CD14-positive monocyte (primary cell): Measurements from ENCODE around the gene LRP1-AS. TPM values are rescaled to one million over a fixed set of nuclear protein-coding genes. Genes with fewer than 3 reads are reported as not detected.

Experiments used
- DNase-seq, 3 donors: peaks; one replicate each; pipeline ENCODE4 v3.0.0-alpha.2; 2011 to 2022
- H2AFZ ChIP-seq: 2 replicates; pipeline ENCODE4 v1.6.0; 2012; ENCODE audit warnings: mild to moderate bottlenecking, low read depth, low read length, inconsistent platforms; ENCODE audit not compliant: insufficient read depth, poor library complexity, severe bottlenecking
- H3K27ac ChIP-seq, 2 donors: 1 replicate in 1 of 2; 2 replicates in 1 of 2; pipeline ENCODE4 v1.5.1; 2012 to 2013; ENCODE audit warnings: low read length in 2 of 2, control low read depth in 1 of 2, inconsistent platforms in 1 of 2, low read depth in 1 of 2, mild to moderate bottlenecking in 1 of 2
- H3K27me3 ChIP-seq, 2 donors: one replicate each; pipeline versions ENCODE4 v1.6.0 to v1.6.1; 2011 to 2013; ENCODE audit warnings: low read length in 2 of 2; ENCODE audit not compliant: control insufficient read depth in 2 of 2, insufficient read depth in 2 of 2
- H3K36me3 ChIP-seq, 2 donors: replicated peaks in 1 of 2; 1 replicate in 1 of 2; 2 replicates in 1 of 2; pipeline versions ENCODE4 v1.5.1 to v1.6.1; 2012 to 2013; ENCODE audit warnings: low read length in 2 of 2, control low read depth in 1 of 2, inconsistent platforms in 1 of 2, mild to moderate bottlenecking in 1 of 2; ENCODE audit not compliant: insufficient read depth in 2 of 2, control insufficient read depth in 1 of 2
- H3K4me1 ChIP-seq, 2 donors: 1 replicate in 1 of 2; 2 replicates in 1 of 2; pipeline versions ENCODE4 v1.5.1 to v1.6.1; 2012 to 2013; ENCODE audit warnings: low read length in 2 of 2, control low read depth in 1 of 2, inconsistent platforms in 1 of 2, mild to moderate bottlenecking in 1 of 2, moderate library complexity in 1 of 2; ENCODE audit not compliant: insufficient read depth in 2 of 2, control insufficient read depth in 1 of 2
- H3K4me2 ChIP-seq: replicated peaks from 2 replicates; pipeline ENCODE3; 2012; ENCODE audit warnings: low read length, moderate library complexity, mild to moderate bottlenecking; ENCODE audit not compliant: poor library complexity, severe bottlenecking; ENCODE audit errors: extremely low read depth
- H3K4me3 ChIP-seq, 3 experiments: fragments of 200-600 bp in 1 of 3; sonication (generic) in 1 of 3; replicated peaks in 1 of 3; 1 replicate in 2 of 3; 2 replicates in 1 of 3; pipeline ENCODE4 v1.5.1; 2011 to 2013; ENCODE audit warnings: low read length in 3 of 3, mild to moderate bottlenecking in 3 of 3, control low read depth in 2 of 3, low read depth in 2 of 3, inconsistent platforms in 1 of 3, moderate library complexity in 1 of 3
- H3K79me2 ChIP-seq: 2 replicates; pipeline ENCODE4 v1.6.0; 2012; ENCODE audit warnings: mild to moderate bottlenecking, control low read depth, inconsistent platforms, low read length, moderate library complexity; ENCODE audit not compliant: insufficient read depth
- H3K9ac ChIP-seq: 2 replicates; pipeline ENCODE4 v1.6.0; 2017; ENCODE audit warnings: low read length, mild to moderate bottlenecking; ENCODE audit not compliant: insufficient read depth, poor library complexity, severe bottlenecking
- H3K9me3 ChIP-seq, 2 donors: replicated peaks in 1 of 2; 1 replicate in 1 of 2; 2 replicates in 1 of 2; pipeline versions ENCODE4 v1.5.1 to v1.6.1; 2012 to 2013; ENCODE audit warnings: low read length in 2 of 2, control low read depth in 1 of 2; ENCODE audit not compliant: control insufficient read depth in 1 of 2, insufficient read depth in 1 of 2
- H4K20me1 ChIP-seq: 2 replicates; pipeline ENCODE4 v1.6.0; 2012; ENCODE audit warnings: mild to moderate bottlenecking, low read length, control low read depth, moderate library complexity; ENCODE audit not compliant: insufficient read depth
- H3K27ac Mint-ChIP-seq, 7 donors: one replicate each; pipeline ENCODE4 v1.8.0; 2020; ENCODE audit warnings: mild to moderate bottlenecking in 7 of 7, mixed read lengths in 7 of 7, moderate library complexity in 6 of 7, inconsistent platforms in 2 of 7
- H3K27me3 Mint-ChIP-seq, 3 donors: one replicate each; pipeline ENCODE4 v1.8.0; 2021 to 2022; ENCODE audit warnings: low read depth in 3 of 3, mild to moderate bottlenecking in 3 of 3, mixed read lengths in 3 of 3, moderate library complexity in 3 of 3, inconsistent platforms in 1 of 3
- H3K36me3 Mint-ChIP-seq, 2 donors: one replicate each; pipeline ENCODE4 v1.8.0; 2020; ENCODE audit warnings: mixed read lengths in 2 of 2, inconsistent platforms in 1 of 2, mild to moderate bottlenecking in 1 of 2
- H3K4me1 Mint-ChIP-seq: one replicate; pipeline ENCODE4 v1.8.0; 2020; ENCODE audit warnings: mild to moderate bottlenecking, mixed read lengths
- H3K4me3 Mint-ChIP-seq, 2 donors: one replicate each; pipeline ENCODE4 v1.8.0; 2020; ENCODE audit warnings: mild to moderate bottlenecking in 2 of 2, mixed read lengths in 2 of 2, moderate library complexity in 1 of 2
- H3K9me3 Mint-ChIP-seq, 7 donors: one replicate each; pipeline ENCODE4 v1.8.0; 2020 to 2022; ENCODE audit warnings: mixed read lengths in 7 of 7, mild to moderate bottlenecking in 6 of 7, moderate library complexity in 6 of 7, inconsistent platforms in 2 of 7
- CTCF ChIP-seq: fragments of 200-600 bp; IDR thresholded peaks from one replicate; pipeline ENCODE4 v1.8.0; 2022; ENCODE audit warnings: antibody characterized with exemption, mild to moderate bottlenecking
- WGBS: methylation state at CpG from one replicate; pipeline ENCODE4 v1.1.5; 2013; ENCODE audit warnings: missing lambda C conversion rate; ENCODE audit not compliant: insufficient coverage; 5-methylcytosine and 5-hydroxymethylcytosine counted together
- intact Hi-C, 2 donors: fragments of 100-400 bp; cut with micrococcal nuclease; formaldehyde crosslinking; loops; one replicate each; pipeline versions ENCODE4 v1.15.0 to v1.15.1; 2023
- polyA plus RNA-seq, 3 donors: library from polyadenylated mRNA; depleted of rRNA in 1 of 3; unstranded in 2 of 3; stranded (reverse) in 1 of 3; fragments of 300-500 nt in 2 of 3; fragments of >200 nt in 1 of 3; fragmentation: Illumina TruSeq in 2 of 3; gene quantifications; 1 replicate in 2 of 3; 2 replicates in 1 of 3; pipeline ENCODE4 v1.2.3, GENCODE V29; 2012 to 2021

The LRP1-AS gene
- polyA plus RNA-seq, 3 donors = 0.35 to 1.5 TPM; not detected in 1

GRCh38 chr12:57179331-57180086, 32.1 kb upstream of the LRP1-AS start:
- Histone ChIP-seq H3K27me3 (no peaks in the 10 kb centered on the region), H3K4me1 (no peaks in the 10 kb centered on the region), H4K20me1 (peaks cover 100% of the 10 kb centered on the region), H2AFZ (no peak overlapping the region), H3K4me2 (no peak overlapping the region), H3K4me3 (no peak overlapping the region), H3K9me3 (no peaks in the 10 kb centered on the region), H3K36me3 (peaks cover 90 to 100% of the 10 kb centered on the region in 2 donors), H3K79me2 (no peaks in the 10 kb centered on the region), H3K27ac (no peak overlapping the region), H3K9ac (no peak overlapping the region)
- DNase-seq = no peak
- 96% methylated on average over 24 of the region's 27 CpGs for WGBS
- Mint-ChIP-seq H3K36me3 (peaks cover 94 to 100% of the 10 kb centered on the region in 2 donors), H3K4me3 (no peak overlapping the region), H3K4me1 (peaks cover 5% of the 10 kb centered on the region), H3K27ac (peak overlapping the region in 1 of 7 donors; percentile 9), H3K9me3 (no peaks in the 10 kb centered on the region), H3K27me3 (peaks cover 3 to 6% (median 3%) of the 10 kb centered on the region in 3 donors)
- no peak for TF ChIP-seq CTCF
- intact Hi-C loops = loop anchor here in 1 of 2 donors (5.0 kb wide), 1 partner anchor 112 kb away; no protein-coding TSS in a partner anchor

- no peak for TF ChIP-seq CTCF
- H2AFZ ChIP-seq = no peak overlapping the region
- H3K4me1 Mint-ChIP-seq = peaks cover 5% of the 10 kb centered on the region
- H3K27me3 Mint-ChIP-seq = peaks cover 4 to 5% (median 4%) of the 10 kb centered on the region in 3 donors
- H3K4me3 ChIP-seq = no peak overlapping the region
- no peaks in the 10 kb centered on the region for H3K79me2 ChIP-seq
- no peaks in the 10 kb centered on the region for H3K9me3 ChIP-seq
- peaks cover 100% of the 10 kb centered on the region for H4K20me1 ChIP-seq
- H3K27me3 ChIP-seq = no peaks in the 10 kb centered on the region
- H3K27ac ChIP-seq = no peak overlapping the region
- no peak for DNase-seq
- no peak overlapping the region for H3K9ac ChIP-seq
- peaks cover 90 to 100% of the 10 kb centered on the region in 2 donors for H3K36me3 ChIP-seq
- H3K9me3 Mint-ChIP-seq = no peaks in the 10 kb centered on the region
- H3K27ac Mint-ChIP-seq = peak overlapping the region in 2 of 7 donors; percentile 10 to 30
- intact Hi-C loops = loop anchor here in 1 of 2 donors (5.0 kb wide), 1 partner anchor 111 kb away; no protein-coding TSS in a partner anchor
- H3K4me2 ChIP-seq = no peak overlapping the region
- H3K36me3 Mint-ChIP-seq = peaks cover 94 to 100% of the 10 kb centered on the region in 2 donors
- no peak overlapping the region for H3K4me3 Mint-ChIP-seq
- whole genome bisulfite sequencing = 85% methylated on average over 14 of the region's 14 CpGs
- no peaks in the 10 kb centered on the region for H3K4me1 ChIP-seq
Measured at GRCh38 chr12:57178213-57178612, 30.8 kb upstream of the LRP1-AS start.
